ENCODE data around the gene GBP6.
"Not testable (repeated sequence)": the region's sequence is repeated elsewhere in the genome, so short reads cannot be mapped to it uniquely, and the experiment has no call there.

GBP6 gene

GRCh38 chr1:89363638-89364536 lies at the start of gene GBP6:
Gene GBP6, plus strand, starts transcription at chr1:89364059. Its CDS starts 4,493 bp downstream, at chr1:89368552.
- in situ Hi-C loops (cut with MboI; ENCODE audit: low sequenced_read_pairs), result no loop called here

- in situ Hi-C loops (cut with MboI; ENCODE audit: low sequenced_read_pairs), result no loop called here
Observed at GRCh38 chr1:89322402-89322801, 41.5 kb upstream of the GBP6 start.

GRCh38 chr1:89331890-89332289 lies 32.0 kb upstream of the GBP6 start:
- in situ Hi-C loops (cut with MboI; ENCODE audit: low sequenced_read_pairs), result no loop called here

GRCh38 chr1:89332461-89332860 lies 31.4 kb upstream of the GBP6 start:
- in situ Hi-C loops (cut with MboI; ENCODE audit: low sequenced_read_pairs), result no loop called here

- in situ Hi-C loops (cut with MboI; ENCODE audit: low sequenced_read_pairs), result no loop called here
Observed at GRCh38 chr1:89335486-89335885, 28.4 kb upstream of the GBP6 start.

GRCh38 chr1:89337903-89338302 lies 26.0 kb upstream of the GBP6 start:
- in situ Hi-C loops (cut with MboI; ENCODE audit: low sequenced_read_pairs), result no loop called here

- in situ Hi-C loops (cut with MboI; ENCODE audit: low sequenced_read_pairs), result no loop called here
Observed at GRCh38 chr1:89339039-89339438, 24.8 kb upstream of the GBP6 start.

- in situ Hi-C loops (cut with MboI; ENCODE audit: low sequenced_read_pairs), result not testable (repeated sequence)
Observed at GRCh38 chr1:89345479-89345878, 18.4 kb upstream of the GBP6 start.

GRCh38 chr1:89347296-89347695 lies 16.6 kb upstream of the GBP6 start:
- in situ Hi-C loops (cut with MboI; ENCODE audit: low sequenced_read_pairs), result no loop called here

GRCh38 chr1:89350298-89350697 lies 13.6 kb upstream of the GBP6 start:
- in situ Hi-C loops (cut with MboI; ENCODE audit: low sequenced_read_pairs), result loop anchor here (10.0 kb wide), 1 partner anchor 345 kb away; no protein-coding TSS in a partner anchor

- in situ Hi-C loops (cut with MboI; ENCODE audit: low sequenced_read_pairs), result loop anchor here (10.0 kb wide), 1 partner anchor 347 kb away; no protein-coding TSS in a partner anchor
Observed at GRCh38 chr1:89351597-89352311, 12.1 kb upstream of the GBP6 start.

GRCh38 chr1:89352421-89352820 lies 11.4 kb upstream of the GBP6 start:
- in situ Hi-C loops (cut with MboI; ENCODE audit: low sequenced_read_pairs), result loop anchor here (10.0 kb wide), 1 partner anchor 348 kb away; no protein-coding TSS in a partner anchor

GRCh38 chr1:89354205-89354604 lies 9.7 kb upstream of the GBP6 start:
- in situ Hi-C loops (cut with MboI; ENCODE audit: low sequenced_read_pairs), result loop anchor here (10.0 kb wide), 1 partner anchor 349 kb away; no protein-coding TSS in a partner anchor

GRCh38 chr1:89355056-89355455 lies 8.8 kb upstream of the GBP6 start:
- in situ Hi-C loops (cut with MboI; ENCODE audit: low sequenced_read_pairs), result loop anchor here (10.0 kb wide), 1 partner anchor 350 kb away; no protein-coding TSS in a partner anchor

GRCh38 chr1:89356658-89357400 lies 7.0 kb upstream of the GBP6 start:
- in situ Hi-C loops (cut with MboI; ENCODE audit: low sequenced_read_pairs), result loop anchor here (10.0 kb wide), 1 partner anchor 352 kb away; no protein-coding TSS in a partner anchor

- in situ Hi-C loops (cut with MboI; ENCODE audit: low sequenced_read_pairs), result loop anchor here (10.0 kb wide), 1 partner anchor 354 kb away; no protein-coding TSS in a partner anchor
Observed at GRCh38 chr1:89358287-89358893, 5.5 kb upstream of the GBP6 start.

- in situ Hi-C loops (cut with MboI; ENCODE audit: low sequenced_read_pairs), result no loop called here
Observed at GRCh38 chr1:89360716-89361115, 3.1 kb upstream of the GBP6 start.

GRCh38 chr1:89361681-89362080 lies 2.2 kb upstream of the GBP6 start:
- in situ Hi-C loops (cut with MboI; ENCODE audit: low sequenced_read_pairs), result no loop called here

- in situ Hi-C loops (cut with MboI; ENCODE audit: low sequenced_read_pairs), result no loop called here
Observed at GRCh38 chr1:89363196-89363595, 663 bp upstream of the GBP6 start.

- in situ Hi-C loops (cut with MboI; ENCODE audit: low sequenced_read_pairs), result no loop called here
Observed at GRCh38 chr1:89364954-89365550, 1.2 kb downstream of the GBP6 start.
